Measurements from ENCODE around the gene CACNA1C.

The CACNA1C gene

DNA sequence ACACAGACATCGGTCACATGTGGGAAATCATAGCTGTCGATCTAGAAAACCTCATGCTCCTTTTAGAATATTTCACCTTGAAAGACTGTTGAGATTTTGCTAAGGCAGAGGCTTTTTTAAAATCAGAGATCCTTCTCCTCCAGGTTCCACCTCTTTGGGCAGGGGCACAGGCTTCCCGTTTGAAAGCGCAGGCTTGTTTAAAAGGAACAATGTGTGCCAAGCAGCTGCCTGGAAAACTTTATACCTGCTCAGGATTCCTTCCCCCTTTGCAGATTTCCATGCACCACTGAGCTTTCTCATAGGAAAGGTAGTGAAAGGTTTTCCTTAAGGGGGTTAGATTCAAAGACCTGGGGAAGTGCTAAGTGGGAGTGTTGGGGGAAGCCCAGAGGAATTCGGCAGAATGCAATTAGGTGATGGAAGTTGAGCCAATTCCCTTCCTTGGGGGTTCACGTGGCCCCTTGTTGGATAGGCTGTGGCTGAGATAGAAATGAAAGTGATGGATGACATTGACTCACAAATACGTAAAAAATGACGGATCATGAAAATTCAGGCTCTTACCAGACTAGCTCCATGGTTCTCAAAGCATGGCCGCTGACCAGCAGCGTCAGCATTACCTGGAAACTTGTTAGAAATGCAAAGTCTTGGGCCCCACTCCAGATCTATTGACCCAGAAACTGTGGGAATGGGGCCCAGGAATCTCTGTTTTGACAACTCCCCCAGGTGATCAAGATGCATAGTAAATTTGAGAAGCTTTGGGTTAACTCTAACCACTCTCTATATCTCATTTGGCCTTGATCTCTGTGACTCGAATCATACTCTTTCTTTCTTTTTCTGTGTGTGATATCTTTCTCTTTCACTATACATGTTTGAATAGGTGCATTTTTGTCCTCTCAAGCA is 460.6 kb downstream of the CACNA1C start:
- no peak for FAIRE-seq
- no peak for DNase-seq (ENCODE audit: insufficient read length, low spot score)
- TF ChIP-seq, protein P1, sequence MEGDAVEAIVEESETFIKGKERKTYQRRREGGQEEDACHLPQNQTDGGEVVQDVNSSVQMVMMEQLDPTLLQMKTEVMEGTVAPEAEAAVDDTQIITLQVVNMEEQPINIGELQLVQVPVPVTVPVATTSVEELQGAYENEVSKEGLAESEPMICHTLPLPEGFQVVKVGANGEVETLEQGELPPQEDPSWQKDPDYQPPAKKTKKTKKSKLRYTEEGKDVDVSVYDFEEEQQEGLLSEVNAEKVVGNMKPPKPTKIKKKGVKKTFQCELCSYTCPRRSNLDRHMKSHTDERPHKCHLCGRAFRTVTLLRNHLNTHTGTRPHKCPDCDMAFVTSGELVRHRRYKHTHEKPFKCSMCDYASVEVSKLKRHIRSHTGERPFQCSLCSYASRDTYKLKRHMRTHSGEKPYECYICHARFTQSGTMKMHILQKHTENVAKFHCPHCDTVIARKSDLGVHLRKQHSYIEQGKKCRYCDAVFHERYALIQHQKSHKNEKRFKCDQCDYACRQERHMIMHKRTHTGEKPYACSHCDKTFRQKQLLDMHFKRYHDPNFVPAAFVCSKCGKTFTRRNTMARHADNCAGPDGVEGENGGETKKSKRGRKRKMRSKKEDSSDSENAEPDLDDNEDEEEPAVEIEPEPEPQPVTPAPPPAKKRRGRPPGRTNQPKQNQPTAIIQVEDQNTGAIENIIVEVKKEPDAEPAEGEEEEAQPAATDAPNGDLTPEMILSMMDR (IDR thresholded peaks at IDR 0.05; ENCODE audit: insufficient read depth, missing control alignments), result no peak

DNA sequence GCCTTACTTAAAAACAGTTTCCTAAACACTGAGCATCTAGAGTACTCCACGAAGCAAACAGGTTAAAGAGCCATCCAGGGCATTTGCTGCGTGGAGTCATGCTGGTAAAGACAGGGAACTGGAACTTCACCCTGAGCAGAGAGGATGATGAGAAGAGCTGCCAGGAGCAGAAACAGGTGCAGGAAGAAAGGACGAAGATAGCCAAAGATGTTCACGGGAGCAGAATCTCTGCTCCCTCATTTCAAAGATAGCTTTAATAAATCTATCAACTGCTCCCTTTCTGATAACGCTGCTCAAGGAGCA is 461.2 kb downstream of the CACNA1C start:
- TF ChIP-seq, protein P1 (IDR thresholded peaks at IDR 0.05; ENCODE audit: insufficient read depth, missing control alignments), result no peak
- no peak for DNase-seq (ENCODE audit: insufficient read length, low spot score)
- no peak for FAIRE-seq

DNA sequence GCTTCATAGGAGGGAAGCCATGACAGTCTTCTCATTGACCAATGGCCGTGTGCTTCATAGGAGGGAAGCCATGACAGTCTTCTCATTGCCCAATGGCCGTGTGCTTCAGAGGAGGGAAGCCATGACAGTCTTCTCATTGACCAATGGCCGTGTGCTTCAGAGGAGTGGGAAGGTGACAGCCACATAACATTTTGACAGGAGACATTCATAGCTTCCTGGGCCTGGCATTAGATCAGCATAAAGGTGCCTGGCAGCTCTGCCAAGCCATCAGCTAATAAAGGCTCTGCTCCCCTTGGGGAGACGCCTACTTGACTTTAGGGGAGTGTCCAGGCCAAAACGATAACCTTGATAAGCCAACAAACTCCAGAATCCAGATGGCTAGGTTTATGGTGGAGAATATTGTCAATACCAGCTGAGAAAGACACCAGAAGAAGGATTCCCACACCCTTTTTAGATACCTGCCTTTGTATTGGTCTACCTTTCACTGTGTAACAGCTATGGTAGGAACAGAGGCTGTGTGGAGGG is 468.0 kb downstream of the CACNA1C start:
- DNase-seq (ENCODE audit: insufficient read length, low spot score) (no peak), FAIRE-seq (no peak)
- TF ChIP-seq, protein P1 (IDR thresholded peaks at IDR 0.05; ENCODE audit: insufficient read depth, missing control alignments), result no peak

DNA sequence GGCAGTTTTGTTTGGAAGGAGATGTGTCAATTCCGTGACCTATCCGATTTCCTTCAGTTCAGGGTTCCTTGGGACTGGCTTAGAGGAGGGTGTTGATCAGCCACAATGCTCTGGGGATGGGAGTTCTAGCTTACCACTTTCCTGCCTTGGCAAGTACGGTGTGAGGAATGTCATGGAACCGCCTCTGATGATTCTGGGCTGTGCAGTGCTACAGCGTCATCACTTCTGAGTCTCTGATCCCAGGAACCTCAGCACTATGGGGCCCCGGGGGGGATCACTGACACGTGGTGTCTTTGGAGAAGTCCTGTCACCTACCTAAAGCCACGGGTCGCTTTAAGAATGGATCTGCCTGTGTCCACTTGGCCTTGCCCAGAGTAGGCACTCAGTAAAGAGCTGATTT is 470.5 kb downstream of the CACNA1C start:
- TF ChIP-seq, protein P1 (IDR thresholded peaks at IDR 0.05; ENCODE audit: insufficient read depth, missing control alignments), result no peak
- DNase-seq (ENCODE audit: insufficient read length, low spot score), result no peak
- FAIRE-seq, result no peak

DNA sequence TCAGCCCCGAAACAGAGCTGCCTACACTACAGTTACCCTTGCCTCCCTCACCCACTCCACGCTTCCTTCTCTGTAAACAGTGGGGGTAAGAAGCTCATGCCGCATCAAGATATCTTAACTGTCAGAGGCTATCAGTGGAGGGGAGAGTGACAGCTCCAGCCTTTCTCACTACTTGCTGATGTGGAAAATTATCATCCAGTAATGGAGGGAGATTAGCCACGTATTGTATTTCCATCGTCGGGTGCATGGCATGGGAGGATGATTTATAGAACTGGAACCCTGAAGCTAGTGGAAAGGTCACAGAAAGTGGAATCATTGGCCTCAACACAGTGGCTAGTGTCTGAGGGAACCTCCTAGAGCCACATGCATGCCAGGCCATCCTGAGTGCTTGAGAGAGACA is 471.1 kb downstream of the CACNA1C start:
- no peak for FAIRE-seq
- TF ChIP-seq, protein P1 (IDR thresholded peaks at IDR 0.05; ENCODE audit: insufficient read depth, missing control alignments), result no peak
- no peak for DNase-seq (ENCODE audit: insufficient read length, low spot score)

DNA sequence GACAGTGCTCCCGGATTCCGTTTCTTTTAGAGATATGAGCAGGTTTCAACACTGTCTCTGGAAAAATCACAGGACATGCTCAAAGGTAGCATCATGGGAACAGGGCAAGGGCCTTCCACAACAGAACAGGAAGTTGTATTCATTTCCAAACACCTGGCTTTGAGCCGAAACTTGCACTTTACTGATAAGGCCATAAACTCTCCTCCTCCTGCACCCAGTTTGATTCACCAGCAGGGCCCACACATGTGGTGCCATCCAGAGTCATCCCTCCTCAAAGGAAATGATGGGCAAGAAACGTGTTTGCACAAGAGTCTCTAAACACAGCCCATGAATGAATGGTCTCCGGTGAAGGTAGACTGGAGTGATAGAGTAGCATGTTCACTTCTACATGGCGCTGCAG is 473.6 kb downstream of the CACNA1C start:
- FAIRE-seq (no peak), DNase-seq (ENCODE audit: insufficient read length, low spot score) (no peak)
- TF ChIP-seq, protein P1 (IDR thresholded peaks at IDR 0.05; ENCODE audit: insufficient read depth, missing control alignments), result no peak

DNA sequence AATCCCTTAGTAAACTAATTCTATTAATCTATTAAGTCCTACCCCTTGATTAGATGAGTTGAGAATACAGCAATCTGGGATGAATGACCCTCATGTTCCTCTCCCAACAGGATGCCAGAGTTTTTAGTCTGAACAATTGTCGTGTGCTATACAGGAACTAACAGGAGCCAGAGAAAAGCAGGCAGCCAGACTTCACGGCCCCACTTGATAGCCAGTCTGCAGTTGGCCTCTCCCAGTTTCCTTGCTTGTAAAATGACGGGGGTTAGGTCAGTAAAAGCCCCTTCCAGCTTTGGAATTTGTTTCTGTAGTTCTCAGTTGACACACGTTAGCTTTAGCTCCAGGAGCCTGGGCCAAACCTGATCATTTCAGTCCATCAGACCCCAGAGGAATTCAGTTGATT is 475.2 kb downstream of the CACNA1C start:
- FAIRE-seq, result no peak
- DNase-seq (ENCODE audit: insufficient read length, low spot score), result no peak
- TF ChIP-seq, protein P1 (IDR thresholded peaks at IDR 0.05; ENCODE audit: insufficient read depth, missing control alignments), result no peak

Measured in D721Med (cell line).